ENCODE measurements around the gene ZBTB6.

DNA sequence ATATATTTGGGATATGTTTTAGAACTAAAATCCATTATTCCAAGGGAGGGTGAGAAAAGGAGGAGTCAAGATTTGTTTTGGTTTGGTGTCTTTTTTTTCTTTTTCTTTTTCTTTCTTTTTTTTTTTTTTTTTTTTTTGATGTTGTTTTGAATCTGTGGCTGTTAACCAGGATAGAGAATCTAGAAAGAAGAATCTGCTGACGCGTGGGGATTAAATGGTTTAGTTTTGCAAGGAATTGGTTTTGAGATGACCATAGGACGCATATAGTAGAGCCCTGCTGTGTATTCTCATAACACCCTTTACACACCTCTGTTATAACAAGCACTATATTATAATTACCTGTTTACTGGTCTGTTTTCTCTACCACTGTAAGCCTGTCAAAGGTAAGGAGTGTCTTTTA, 37.1 kb upstream of the ZBTB6 start:
- TF ChIP-seq CTCF (IDR thresholded peaks at IDR 0.05), result no peak
- TF ChIP-seq POLR2A (IDR thresholded peaks at IDR 0.05), result no peak
- TF ChIP-seq POLR2AphosphoS5 (IDR thresholded peaks at IDR 0.05), result no peak

All from stomach (tissue), 4 donors.